ENCODE data around the gene NUB1. TPM values are rescaled to one million over a fixed set of nuclear protein-coding genes. Genes with fewer than 3 reads are reported as not detected.

NUB1 gene
- total RNA-seq, 1 donor from 2014 or later, result 61.7 TPM

DNA sequence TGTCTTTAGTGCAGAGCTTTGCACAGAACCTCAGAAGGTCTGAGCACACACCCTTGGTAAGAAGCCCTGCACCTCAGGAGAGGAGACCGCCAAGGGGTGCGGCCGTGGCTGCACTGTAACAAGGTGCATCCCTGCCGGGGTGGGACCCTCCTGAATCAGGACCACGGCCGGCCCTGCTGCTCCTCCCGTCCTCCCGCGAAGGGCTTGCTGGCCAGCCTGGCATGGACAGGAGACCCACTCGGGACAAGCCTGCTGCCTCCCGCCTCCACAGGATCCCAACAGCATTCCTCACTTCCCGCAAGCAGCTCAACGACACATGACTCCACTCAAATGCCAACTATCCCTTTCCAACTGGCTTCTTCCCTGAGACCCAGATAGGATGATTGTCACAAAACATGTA, 55.4 kb downstream of the NUB1 start:
- Histone ChIP-seq H4K20me1 (ENCODE audit: low read depth) (no peaks in the 10 kb centered on the region), H3K4me3 (no peak overlapping the region), H3K27ac (no peak overlapping the region), H3K9me3 (ENCODE audit: low read depth) (no peaks in the 10 kb centered on the region), H3K4me1 (peaks cover 39% of the 10 kb centered on the region), H3K27me3 (no peaks in the 10 kb centered on the region), H3K9ac (no peak overlapping the region), H3K4me2 (no peak overlapping the region), H2AFZ (replicated peaks) (no peak overlapping the region), H3K79me2 (ENCODE audit: low read depth) (no peaks in the 10 kb centered on the region), H3K36me3 (no peaks in the 10 kb centered on the region), H3F3A (ENCODE audit: low read depth) (peaks cover 15% of the 10 kb centered on the region)
- no peaks in the 10 kb centered on the region for H3K9me3 Mint-ChIP-seq
- no peak for DNase-seq (ENCODE audit: low spot score)
- peaks cover 4% of the 10 kb centered on the region for H3K36me3 Mint-ChIP-seq
- H3K27ac Mint-ChIP-seq, result no peak overlapping the region
- TF ChIP-seq, protein P1, sequence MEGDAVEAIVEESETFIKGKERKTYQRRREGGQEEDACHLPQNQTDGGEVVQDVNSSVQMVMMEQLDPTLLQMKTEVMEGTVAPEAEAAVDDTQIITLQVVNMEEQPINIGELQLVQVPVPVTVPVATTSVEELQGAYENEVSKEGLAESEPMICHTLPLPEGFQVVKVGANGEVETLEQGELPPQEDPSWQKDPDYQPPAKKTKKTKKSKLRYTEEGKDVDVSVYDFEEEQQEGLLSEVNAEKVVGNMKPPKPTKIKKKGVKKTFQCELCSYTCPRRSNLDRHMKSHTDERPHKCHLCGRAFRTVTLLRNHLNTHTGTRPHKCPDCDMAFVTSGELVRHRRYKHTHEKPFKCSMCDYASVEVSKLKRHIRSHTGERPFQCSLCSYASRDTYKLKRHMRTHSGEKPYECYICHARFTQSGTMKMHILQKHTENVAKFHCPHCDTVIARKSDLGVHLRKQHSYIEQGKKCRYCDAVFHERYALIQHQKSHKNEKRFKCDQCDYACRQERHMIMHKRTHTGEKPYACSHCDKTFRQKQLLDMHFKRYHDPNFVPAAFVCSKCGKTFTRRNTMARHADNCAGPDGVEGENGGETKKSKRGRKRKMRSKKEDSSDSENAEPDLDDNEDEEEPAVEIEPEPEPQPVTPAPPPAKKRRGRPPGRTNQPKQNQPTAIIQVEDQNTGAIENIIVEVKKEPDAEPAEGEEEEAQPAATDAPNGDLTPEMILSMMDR (IDR thresholded peaks at IDR 0.05), result no peak
- no peak for TF ChIP-seq EZH2phosphoT487 (IDR thresholded peaks at IDR 0.05)
- TF ChIP-seq EZH2 (IDR thresholded peaks at IDR 0.05), result no peak
- H3K4me1 Mint-ChIP-seq, result peaks cover 36% of the 10 kb centered on the region
- no peak overlapping the region for H3K4me3 Mint-ChIP-seq
- peaks cover 14% of the 10 kb centered on the region for H3K27me3 Mint-ChIP-seq (ENCODE audit: insufficient read depth, low read depth)

DNA sequence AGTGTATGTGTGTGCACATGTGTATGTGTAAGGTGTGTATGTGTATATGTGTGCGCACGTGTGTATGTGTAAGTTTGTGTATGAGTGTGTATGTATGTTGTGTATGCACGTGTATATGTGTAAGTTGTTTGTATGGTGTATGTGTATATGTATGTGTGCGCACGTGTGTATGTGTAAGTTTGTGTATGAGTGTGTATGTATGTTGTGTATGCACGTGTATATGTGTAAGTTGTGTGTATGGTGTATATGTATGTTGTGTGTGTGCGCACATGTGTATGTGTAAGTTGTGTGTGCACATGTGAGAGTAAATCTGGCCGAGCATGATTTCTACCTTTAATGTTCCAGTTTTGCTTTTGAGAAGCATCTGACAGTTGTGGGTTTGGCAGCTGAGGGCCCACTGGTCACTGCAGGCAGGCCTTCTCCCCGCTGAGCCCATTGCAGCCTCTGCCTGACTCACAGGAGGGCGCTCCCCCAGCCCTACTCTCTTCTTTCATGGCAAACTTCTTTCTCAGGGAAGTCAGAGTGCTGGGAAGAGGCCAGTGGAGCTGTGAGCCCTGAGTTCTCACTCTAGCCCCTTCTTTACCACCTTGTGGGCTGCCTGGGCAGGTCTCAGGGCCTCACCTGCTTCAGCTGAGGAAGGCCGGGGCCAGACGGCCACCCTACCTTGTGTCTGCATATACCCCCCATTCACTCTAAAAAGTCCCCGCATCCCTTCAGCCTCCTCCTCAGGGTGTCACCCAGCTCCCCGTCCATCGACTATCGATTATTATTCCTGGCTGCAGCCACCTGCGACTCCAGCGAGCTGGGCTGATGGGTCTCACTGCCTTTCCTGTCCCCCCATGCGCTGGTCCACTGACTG, 57.1 kb downstream of the NUB1 start:
- Histone ChIP-seq H3K36me3 (no peaks in the 10 kb centered on the region), H3K27me3 (no peaks in the 10 kb centered on the region), H3K4me2 (no peak overlapping the region), H3K4me1 (peaks cover 30% of the 10 kb centered on the region), H3F3A (ENCODE audit: low read depth) (peaks cover 15% of the 10 kb centered on the region), H2AFZ (replicated peaks) (no peak overlapping the region), H3K9me3 (ENCODE audit: low read depth) (no peaks in the 10 kb centered on the region), H3K79me2 (ENCODE audit: low read depth) (no peaks in the 10 kb centered on the region), H4K20me1 (ENCODE audit: low read depth) (no peaks in the 10 kb centered on the region), H3K4me3 (no peak overlapping the region), H3K27ac (no peak overlapping the region), H3K9ac (no peak overlapping the region)
- TF ChIP-seq, protein P1 (IDR thresholded peaks at IDR 0.05), result no peak
- TF ChIP-seq EZH2 (IDR thresholded peaks at IDR 0.05) (no peak), EZH2phosphoT487 (IDR thresholded peaks at IDR 0.05) (no peak)
- DNase-seq (ENCODE audit: low spot score), result no peak
- Mint-ChIP-seq H3K9me3 (no peaks in the 10 kb centered on the region), H3K4me3 (no peak overlapping the region), H3K27ac (no peak overlapping the region), H3K36me3 (peaks cover 4% of the 10 kb centered on the region), H3K4me1 (peaks cover 26% of the 10 kb centered on the region), H3K27me3 (ENCODE audit: insufficient read depth, low read depth) (peaks cover 9% of the 10 kb centered on the region)

DNA sequence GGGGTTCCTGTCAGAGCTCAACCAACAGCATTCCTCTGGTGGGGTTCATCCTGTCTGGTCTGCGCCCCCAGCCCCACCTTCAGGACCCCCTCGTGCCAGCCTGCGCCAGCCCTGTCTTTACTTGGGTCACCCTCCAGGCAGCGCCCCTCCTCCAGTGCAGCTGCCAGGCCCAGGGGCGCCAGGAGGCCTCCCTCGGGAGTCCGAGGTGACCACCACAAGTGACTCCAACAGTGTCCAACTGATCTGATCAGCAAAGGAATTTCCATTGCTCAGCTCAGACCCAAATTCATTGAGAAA, 57.6 kb downstream of the NUB1 start:
- no peak overlapping the region for H3K4me2 ChIP-seq
- Mint-ChIP-seq H3K4me1 (peaks cover 26% of the 10 kb centered on the region), H3K36me3 (peaks cover 4% of the 10 kb centered on the region), H3K27me3 (ENCODE audit: insufficient read depth, low read depth) (peaks cover 9% of the 10 kb centered on the region), H3K4me3 (no peak overlapping the region), H3K27ac (no peak overlapping the region), H3K9me3 (no peaks in the 10 kb centered on the region)
- no peaks in the 10 kb centered on the region for H3K9me3 ChIP-seq (ENCODE audit: low read depth)
- TF ChIP-seq EZH2phosphoT487 (IDR thresholded peaks at IDR 0.05) (no peak), EZH2 (IDR thresholded peaks at IDR 0.05) (no peak)
- TF ChIP-seq, protein P1 (IDR thresholded peaks at IDR 0.05), result no peak
- no peak overlapping the region for H2AFZ ChIP-seq (replicated peaks)
- H3K9ac ChIP-seq, result no peak overlapping the region
- H3K79me2 ChIP-seq (ENCODE audit: low read depth), result no peaks in the 10 kb centered on the region
- H3K4me1 ChIP-seq, result peaks cover 30% of the 10 kb centered on the region
- peaks cover 15% of the 10 kb centered on the region for H3F3A ChIP-seq (ENCODE audit: low read depth)
- DNase-seq (ENCODE audit: low spot score), result no peak
- H3K36me3 ChIP-seq, result no peaks in the 10 kb centered on the region
- H3K4me3 ChIP-seq, result no peak overlapping the region
- H3K27me3 ChIP-seq, result no peaks in the 10 kb centered on the region
- H3K27ac ChIP-seq, result no peak overlapping the region
- no peaks in the 10 kb centered on the region for H4K20me1 ChIP-seq (ENCODE audit: low read depth)
